Renal cortex interstitium (tissue), 11 donors: ENCODE measurements around the gene RAB11FIP3. TPM values are rescaled to one million over a fixed set of nuclear protein-coding genes. Genes with fewer than 3 reads are reported as not detected.
"Not testable (repeated sequence)": the region's sequence is repeated elsewhere in the genome, so short reads cannot be mapped to it uniquely, and the experiment has no call there.

Experiments
- DNase-seq, 11 donors: peaks; one replicate each; pipeline ENCODE4 v3.0.0-alpha.2; 2013; ENCODE audit warnings: low read depth in 9 of 11, low spot score in 4 of 11; ENCODE audit errors: extremely low read depth in 1 of 11
- polyA plus RNA-seq, 3 donors: library from polyadenylated mRNA; unstranded; fragments of 120-200 nt; gene quantifications; one replicate each; pipeline ENCODE4 v1.2.1, GENCODE V29; 2013; ENCODE audit not compliant: insufficient read length in 3 of 3

The RAB11FIP3 gene
- polyA plus RNA-seq, 3 donors, result 96.3 to 159 (median 104) TPM

DNA sequence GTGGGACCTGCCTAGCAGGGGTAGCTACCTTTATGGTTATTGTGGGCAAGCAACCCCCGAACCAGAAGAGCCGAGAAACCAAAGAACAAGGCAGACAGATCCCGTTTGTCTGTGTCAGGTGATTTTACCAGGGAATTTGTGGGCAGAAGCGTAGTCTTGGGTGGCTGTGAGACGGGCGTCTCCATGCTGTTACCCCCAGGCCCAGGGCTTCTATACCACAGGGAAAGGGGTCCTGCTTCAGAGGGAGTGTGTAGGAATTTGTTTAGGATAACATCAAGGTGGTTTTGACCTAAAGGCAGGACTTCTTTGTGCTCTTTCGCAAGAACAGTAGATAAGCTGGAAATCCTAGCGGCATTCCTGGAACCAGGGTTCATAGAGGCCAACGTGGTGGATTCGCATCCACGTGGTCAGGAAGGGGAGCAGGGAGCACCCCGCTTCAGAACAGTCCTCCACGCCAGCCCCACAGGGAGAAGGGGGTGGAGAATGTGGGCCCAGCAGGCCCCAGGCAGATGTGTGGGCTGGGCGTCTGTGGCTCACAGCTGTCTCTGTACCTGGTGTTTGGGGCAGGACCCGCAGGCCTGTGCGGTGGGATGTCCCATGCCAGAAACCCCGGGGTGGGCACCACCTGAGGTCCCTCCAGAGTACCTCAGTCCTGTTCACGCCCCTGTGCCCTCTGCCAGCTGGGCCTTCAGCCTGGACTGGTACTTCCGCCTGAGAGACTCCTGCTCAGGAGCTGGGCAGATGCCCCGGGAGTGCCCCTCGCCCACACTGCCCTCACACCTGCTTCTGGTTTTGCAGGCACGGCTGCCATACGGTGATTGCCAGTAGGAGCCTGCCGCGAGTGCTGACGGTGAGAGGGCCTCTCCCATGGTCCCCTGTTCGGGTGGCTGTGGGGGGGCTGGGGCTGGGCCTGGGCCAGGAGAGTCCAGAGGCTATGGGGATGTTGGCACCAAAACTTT is 19.6 kb upstream of the RAB11FIP3 start:
- no peak for DNase-seq

DNA sequence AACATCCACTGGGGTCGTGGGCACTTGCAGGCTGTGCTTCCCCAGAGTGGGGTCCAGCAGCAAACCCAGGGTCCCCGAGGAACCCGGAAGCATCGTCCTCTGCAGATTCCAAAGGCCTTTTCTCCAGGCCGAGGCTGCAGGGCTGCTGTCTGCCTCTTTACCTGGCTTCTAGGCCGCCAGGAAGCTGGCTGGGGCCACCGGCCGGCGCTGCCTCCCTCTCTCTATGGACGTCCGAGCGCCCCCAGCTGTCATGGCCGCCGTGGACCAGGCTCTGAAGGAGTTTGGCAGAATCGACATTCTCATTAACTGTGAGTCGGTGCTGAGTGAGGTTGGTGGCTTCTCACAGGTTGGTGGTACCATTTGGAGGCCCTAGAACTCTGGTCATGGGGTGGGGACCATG is 18.2 kb upstream of the RAB11FIP3 start:
- no peak for DNase-seq

DNA sequence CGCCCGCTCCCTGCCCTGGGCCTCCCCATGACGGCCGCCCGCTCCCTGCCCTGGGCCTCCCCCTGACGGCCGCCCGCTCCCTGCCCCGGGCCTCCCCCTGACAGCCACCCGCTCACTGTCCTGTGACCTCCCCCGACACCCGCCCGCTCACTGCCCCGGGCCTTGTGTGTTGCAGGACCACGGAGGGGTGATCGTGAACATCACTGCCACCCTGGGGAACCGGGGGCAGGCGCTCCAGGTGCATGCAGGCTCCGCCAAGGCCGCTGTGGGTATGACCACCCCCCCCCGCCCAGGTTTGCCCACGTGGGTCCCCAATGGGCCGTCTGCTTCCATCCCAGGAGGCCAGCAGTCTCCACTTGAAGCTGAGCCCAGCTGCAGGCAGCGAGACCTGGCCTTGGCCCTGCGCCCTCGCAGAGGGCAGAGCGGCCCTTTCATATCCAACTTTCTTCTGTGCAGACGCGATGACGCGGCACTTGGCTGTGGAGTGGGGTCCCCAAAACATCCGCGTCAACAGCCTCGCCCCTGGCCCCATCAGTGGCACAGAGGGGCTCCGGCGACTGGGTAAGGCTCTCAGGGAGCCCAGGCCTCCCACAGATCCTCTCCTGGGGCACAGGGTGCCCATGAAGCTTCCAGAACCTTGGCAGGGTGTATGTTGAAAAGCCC is 14.8 kb upstream of the RAB11FIP3 start:
- DNase-seq, result no peak

DNA sequence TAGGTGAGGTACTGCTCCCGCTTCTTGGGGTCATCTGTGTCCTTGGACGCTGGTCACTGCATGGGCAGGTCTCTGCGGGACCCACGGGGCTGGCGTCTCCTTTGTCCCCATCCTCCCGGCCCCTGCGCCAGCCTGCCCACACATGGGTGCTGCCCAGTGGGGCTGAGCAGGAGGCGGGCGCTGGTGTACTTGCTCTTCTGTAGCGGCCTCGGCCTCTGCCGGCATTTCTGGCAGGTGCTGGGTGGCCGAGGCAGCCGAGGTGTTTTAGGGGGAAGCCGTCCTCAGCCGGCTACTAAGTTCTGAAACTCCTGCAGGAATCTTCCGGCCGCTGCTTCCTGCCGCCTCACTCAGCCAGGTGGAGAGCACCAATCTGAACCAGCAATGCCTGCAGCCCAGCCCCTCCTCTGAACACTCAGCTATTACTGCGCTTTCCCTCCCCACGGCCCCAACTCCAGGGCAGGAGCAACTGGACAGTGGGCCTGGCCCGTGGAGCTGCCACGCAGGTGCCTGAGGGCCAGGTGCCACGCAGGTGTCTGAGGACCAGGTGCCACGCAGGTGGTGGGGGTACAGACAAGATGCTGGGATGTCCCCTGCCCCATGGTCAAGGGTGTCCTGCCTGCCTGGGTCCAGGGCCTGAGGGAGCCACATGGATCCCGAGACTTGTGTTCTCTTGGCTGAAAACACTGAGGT is 13.7 kb upstream of the RAB11FIP3 start:
- no peak for DNase-seq

DNA sequence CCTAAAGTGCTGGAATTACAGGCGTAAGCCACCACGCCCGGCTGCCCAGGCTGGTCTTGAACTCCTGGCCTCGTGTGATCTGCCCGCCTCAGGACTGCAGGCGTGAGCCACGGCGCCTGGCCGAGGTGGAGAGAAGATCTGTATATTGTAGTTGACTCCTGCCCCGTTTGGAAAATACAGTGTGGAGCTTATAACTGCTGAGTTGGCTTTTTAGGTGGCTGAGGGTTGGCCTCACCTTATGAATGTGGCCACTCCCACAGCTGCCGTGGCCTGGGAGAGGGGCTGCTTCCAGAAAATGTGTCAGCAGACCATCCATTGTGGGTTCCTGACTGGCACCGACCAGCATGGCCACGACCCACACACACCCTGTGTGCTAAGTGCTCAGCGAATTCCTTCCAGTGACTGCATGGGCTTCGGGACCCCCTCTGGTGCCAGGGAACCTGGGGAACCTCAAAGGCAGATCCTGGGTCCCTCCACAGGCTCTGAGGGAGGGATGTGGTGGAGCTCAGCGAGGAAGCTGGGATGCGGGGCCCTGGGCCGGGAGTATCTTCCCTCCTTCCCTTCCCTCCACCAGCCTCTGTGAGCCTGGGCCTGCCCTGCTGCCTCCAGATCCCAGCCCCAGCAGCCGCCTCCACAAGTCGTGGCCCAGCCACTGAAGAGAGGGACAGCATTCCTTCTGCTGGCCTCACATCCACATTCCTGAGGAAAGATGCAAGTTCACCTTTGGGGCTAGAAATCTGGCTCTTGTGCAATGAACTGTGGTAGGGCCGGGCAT is 10.9 kb upstream of the RAB11FIP3 start:
- DNase-seq, result no peak

DNA sequence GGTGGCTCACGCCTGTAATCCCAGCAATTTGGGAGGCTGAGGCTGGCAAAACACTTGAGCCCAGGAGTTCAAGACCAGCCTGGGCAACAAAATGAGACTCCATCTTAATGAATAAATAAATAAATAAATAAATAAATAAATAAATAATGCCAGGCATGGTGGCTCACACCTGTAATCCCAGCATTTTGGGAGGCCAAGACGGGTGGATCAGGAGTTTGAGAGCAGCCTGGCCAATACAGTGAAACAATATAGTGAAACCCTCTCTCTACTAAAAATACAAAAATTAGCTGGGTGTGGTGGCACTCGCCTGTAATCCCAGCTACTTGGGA is 10.3 kb upstream of the RAB11FIP3 start:
- DNase-seq, result not testable (repeated sequence)

DNA sequence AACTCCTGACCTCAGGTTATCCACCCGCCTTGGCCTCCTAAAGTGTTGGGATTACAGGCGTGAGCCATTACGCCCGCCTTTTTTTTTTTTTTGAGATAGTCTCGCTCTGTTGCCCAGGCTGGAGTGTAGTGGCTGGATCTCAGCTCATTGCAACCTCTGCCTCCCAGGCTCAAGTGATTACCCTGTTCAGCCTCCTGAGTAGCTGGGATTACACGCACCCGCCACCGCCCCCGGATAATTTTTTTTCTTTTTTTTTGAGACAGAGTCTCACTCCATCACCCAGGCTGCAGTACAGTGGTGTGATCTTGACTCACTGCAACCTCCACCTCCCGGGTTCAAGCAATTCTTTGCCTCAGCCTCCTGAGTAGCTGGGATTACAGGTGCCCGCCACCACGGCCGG is 3.3 kb upstream of the RAB11FIP3 start:
- not testable (repeated sequence) for DNase-seq

DNA sequence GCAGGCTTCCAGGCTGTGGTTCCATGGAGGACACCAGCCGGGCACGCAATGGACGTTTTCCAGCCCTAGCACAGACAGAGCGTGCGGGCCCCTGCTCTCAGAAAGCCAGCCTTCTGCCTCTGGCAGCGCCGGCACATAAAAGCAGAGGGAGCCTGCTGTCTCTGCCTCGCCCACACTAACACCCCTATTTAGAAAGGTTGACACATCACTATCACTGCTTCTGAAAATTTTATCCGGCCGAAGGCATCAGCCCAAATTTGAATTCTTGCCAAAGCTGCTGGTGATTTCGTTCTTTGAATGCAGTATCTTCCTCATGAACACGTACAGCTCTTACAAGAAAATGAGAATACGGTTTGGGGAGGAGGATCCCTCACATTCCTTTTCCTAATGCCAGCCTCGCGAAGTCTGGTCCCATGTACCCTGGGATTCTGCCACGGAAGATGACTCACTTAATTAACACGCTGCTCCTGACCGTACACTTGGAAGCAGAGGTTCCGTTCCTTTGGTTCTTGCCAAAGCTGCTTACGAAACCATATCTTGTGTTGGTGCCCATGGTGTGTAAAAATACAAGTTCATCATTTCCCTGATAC is 1.3 kb upstream of the RAB11FIP3 start:
- no peak for DNase-seq

DNA sequence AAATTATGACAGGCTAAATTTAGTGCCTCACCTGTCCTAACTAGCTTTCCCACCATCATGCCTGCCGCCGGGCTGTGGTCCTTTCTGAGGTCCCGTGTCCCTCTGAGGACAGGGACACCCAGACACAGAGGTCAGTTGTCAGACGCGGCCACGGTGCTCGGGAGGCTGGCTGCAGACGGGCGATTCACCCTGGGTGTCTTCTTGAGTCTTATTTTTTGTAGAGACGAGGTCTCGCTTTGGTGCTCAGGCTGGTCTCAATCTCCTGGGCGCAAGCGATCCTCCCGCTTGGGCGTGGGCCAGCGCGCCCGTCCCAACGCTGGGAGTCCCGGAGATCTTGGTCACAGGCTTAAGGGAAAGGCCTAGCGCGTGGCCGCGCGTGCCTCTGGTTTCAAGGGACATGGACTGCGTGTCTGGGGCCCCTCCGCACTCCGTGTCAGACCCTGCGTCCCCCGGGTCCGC is 797 bp upstream of the RAB11FIP3 start:
- no peak for DNase-seq

DNA sequence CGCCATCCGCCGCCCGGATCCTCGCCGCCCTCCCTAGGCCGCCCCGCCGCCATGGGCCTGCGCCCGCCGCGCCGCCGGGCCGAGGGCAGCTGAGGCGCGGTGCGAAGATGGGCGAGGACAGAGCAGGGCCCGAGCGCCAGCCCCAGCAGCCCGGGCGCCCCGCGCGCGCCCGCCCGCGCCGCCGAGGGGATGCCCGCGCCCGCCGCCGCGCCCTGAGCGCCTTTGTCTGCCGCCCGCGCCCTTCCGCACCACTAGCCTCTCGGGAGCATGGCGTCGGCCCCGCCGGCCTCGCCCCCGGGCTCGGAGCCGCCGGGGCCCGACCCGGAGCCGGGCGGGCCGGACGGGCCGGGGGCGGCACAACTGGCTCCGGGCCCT is 278 bp downstream of the RAB11FIP3 start:
- DNase-seq, result no peak

DNA sequence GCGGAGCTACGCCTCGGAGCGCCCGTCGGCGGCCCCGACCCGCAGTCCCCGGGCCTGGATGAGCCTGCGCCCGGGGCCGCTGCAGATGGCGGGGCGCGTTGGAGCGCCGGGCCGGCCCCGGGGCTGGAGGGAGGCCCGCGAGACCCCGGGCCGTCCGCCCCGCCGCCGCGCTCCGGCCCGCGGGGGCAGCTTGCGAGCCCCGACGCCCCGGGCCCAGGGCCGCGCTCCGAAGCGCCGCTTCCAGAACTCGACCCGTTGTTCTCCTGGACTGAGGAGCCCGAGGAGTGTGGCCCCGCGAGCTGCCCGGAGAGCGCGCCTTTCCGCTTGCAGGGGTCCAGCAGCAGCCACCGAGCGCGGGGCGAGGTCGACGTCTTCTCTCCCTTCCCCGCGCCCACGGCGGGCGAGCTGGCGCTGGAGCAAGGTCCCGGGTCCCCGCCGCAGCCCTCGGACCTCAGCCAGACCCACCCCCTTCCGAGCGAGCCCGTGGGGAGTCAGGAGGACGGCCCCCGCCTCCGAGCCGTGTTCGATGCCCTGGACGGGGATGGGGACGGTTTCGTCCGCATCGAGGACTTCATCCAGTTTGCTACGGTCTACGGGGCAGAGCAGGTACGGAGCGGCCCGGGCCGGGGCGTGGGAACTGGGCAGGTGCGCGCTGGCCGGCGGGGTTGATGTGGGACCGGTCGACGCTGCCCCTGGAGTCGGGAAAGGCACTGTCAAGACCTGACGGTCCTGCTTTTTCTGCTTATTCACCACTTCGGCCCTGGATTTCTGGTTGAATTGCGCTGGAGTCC is 861 bp downstream of the RAB11FIP3 start:
- no peak for DNase-seq

DNA sequence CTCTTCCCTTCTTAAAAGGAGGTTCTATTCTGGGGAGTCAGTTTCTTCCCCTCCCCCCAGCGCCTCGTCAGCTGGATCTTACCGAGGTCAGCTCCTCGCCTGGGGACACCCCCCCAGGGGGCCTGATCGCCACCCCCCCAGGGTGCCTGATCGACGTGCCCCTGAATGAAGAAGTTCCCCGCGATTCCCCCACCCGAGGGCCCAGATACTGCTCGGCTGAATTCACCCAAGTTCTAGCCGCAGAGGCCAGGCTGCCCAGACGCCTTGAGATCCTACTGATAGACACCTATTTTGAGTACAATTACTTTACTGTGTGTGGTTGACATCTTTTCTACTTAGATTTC is 1.4 kb downstream of the RAB11FIP3 start:
- no peak for DNase-seq

DNA sequence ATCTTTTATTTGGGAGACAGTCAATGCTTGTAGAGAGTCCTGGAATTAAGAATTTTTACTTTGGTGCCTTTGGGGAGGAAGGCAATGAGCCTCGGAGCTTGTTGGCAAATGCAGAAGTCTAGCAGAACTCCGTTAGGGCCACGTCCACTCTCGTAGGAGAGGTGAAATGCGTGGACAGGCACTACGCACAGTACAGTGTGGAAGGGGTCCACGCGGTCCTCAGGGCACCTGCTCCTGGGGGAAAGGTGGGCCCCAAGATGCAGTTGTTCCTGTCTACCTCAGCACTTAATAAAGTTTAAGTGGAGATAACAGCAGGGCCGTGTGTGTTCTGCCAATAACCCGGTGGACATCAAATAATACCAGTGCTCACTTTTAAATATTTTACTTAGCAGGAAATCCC is 1.8 kb downstream of the RAB11FIP3 start:
- no peak for DNase-seq

DNA sequence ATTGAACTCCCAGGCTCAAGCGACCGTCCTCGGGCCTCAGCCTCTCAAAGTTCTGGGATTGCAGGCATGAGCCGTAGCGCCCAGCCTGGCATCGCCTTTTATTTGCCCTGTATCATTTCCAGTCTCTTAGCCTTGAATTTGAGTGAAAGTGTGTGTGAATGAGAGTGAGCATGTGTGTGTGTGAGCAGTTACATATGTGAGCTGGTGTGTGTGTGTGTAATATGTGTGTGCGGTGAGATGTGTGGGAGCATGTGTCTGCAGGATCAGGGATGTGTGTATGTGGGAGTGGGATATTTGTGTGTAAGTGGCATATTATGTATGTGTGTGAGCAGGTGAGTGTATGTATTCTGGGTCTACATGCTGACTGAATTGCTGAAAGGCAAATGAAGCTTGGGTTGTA is 5.5 kb downstream of the RAB11FIP3 start:
- DNase-seq, result no peak

DNA sequence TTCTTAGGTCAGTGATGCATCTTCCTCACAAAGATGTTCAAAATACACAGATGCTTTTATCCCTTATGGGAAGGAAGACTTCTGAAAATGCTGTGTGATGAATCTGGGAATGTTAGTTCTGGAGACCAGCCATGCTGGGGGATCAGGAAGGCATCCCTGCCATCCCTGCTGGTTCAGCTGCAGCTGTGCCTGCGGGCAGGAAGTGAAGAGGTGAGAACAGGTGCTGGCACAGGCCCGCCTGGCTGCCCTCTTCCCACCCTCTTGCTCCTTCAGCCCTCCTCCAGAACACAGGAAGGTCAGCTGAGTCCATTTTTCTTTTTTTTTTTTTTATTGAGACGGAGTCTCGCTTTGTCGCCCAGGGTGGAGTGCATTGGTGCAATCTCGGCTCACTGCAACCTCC is 15.2 kb downstream of the RAB11FIP3 start:
- no peak for DNase-seq

DNA sequence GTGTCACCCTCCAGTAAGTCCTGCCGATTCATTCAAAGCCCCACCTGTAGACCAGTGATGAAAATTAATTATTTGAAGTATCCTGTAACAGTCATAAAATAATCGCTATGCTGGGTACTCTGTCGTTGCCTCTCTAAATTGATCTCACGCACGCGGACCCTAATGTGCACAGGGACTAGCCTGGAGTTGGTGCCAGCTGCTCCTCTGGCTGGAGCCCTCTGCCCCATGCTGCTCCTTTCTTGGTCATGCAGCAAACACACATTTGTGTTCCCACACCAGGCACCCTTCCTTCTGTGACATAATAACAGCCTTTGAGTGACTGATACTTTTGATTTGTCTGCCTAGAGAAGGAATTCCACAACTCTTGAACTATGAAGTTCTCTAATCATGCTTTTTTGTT is 16.0 kb downstream of the RAB11FIP3 start:
- no peak for DNase-seq

DNA sequence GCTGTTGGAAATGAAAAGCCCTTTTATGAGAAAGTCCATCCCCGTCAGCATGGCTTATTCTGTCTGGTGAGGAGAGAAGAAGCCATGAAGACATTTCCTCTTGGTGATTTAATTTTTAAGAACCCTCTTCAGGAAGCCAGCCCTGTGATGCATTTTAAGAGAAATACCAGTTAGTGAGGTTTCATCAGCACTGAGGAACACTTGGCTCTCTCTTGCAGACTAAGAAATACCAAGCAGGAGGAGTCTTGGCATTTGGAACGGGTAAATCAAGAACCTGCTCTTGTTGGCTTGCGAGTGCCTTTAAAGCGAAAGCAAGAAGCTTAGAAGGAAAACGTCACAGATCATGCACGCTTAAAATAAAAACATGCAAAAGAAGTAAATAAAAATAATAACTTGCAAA is 17.5 kb downstream of the RAB11FIP3 start:
- no peak for DNase-seq

DNA sequence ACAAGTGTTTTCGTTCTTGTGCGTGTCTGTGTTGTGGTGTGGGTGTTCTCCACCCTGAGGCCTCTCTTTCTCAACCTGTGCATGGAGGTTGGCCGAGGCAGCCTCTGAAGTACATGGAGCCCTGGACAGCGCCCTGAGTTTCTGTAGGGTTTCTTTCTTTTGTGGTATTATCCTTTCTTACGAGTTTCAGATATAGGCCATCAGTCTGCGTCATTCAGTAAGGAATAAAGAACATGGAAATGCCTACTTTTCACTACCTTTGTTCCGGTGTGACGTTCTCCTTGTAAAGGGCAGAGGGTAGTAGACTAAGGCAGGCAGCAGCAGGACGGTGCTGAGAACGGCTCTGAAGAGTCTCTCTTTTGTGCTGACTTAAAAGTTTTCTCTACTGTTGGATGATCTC is 18.6 kb downstream of the RAB11FIP3 start:
- DNase-seq, result no peak
